HG03175 (cell line): Measurements from ENCODE around the gene UNC79.
A peak's percentile ranks its signal among the peaks of the same experiment; 100 is the strongest.

Source experiments
- ATAC-seq: cut with Tn5 transposase; IDR thresholded peaks from one replicate; pipeline ENCODE4 v1.9.1; 2021; ENCODE audit warnings: mild to moderate bottlenecking, moderate library complexity; ENCODE audit not compliant: unreplicated experiment

UNC79 gene

GRCh38 chr14:93544212-93544611 lies 113.5 kb downstream of the UNC79 start:
- no peak for ATAC-seq

DNA sequence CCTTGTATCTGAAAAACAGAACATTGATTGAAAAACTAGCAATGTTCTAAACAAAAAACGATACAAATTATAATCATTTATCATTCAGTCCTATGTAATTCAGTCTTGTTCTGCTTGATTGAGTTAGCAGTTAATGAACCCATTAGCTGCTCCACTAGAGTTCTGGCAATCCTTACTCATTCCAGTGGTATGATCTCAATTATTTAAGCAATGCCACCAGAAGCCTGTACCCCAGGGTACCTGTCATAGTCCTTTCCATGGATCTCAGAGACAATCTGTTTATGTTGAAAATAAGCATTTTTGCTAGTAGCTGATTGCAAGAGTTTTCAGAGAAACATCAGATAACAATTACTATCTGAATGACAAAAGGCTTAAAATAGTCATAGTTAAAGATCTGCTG lies 115.9 kb downstream of the UNC79 start:
- no peak for ATAC-seq

GRCh38 chr14:93548102-93548843 lies 117.5 kb downstream of the UNC79 start:
- peak; percentile 88 for ATAC-seq

DNA sequence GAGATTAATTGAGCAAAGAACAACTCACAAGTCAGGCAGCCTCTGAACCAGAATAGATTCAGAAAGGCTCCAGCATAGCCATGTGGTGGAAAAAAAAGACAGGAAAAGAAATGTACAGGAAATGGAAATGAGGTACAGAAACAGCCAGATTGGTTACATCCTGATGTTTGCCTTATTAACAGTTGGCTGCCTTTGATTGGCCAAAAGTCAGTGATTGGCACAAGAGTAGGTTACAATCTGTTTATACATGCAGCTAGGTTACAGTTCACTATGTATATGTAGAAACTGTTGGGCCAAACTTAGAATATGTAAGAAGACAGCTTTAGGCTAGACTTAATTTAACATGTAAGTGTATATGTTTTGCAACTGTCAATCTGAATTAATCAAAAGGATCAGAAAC lies 118.9 kb downstream of the UNC79 start:
- no peak for ATAC-seq

- no peak for ATAC-seq
These were observed 134.2 kb downstream of the UNC79 start for GRCh38 chr14:93564918-93565317.

GRCh38 chr14:93566065-93566693 lies 135.4 kb downstream of the UNC79 start:
- no peak for ATAC-seq

GRCh38 chr14:93571275-93571674 lies 140.5 kb downstream of the UNC79 start:
- ATAC-seq, result no peak

DNA sequence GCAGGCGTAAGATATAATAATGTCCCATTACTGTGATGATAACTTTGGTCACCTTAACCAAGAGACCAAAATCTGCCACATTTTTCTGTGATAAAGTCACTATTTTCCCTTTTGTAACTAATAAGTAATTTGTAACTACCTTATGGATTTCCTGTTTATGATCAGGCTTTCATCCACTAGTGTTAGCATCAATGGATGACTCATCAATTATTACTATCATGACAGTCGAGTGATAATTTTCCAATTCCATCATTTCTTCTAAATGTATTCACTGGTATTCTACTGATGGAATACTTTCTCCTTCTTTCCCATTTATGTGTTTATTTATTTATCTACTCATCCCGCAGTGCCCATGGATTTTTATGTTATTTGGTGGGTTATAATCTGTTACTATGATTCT lies 148.4 kb downstream of the UNC79 start:
- no peak for ATAC-seq

DNA sequence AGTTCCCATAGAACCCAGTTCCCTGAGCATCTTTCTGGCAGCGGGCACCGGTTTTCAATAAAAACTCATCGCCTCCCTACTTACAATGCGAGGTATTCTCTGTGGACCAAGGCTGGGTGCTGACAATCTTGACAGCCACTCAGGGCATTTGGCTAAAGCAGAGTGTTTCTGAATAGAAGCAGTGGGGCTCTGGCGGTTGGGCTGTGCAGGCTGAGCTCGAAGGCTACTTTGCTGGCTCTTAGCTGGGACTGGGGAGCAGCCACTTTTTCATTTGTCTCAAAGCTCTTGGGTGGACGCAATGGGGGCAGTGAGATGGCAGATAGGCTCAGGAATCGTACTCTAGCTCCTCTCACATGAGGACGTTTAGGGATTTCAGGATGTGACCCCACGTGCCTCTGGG lies 151.8 kb downstream of the UNC79 start:
- no peak for ATAC-seq

GRCh38 chr14:93587330-93587729 lies 156.6 kb downstream of the UNC79 start:
- no peak for ATAC-seq

- no peak for ATAC-seq
These were observed 160.8 kb downstream of the UNC79 start for GRCh38 chr14:93591506-93591905.

DNA sequence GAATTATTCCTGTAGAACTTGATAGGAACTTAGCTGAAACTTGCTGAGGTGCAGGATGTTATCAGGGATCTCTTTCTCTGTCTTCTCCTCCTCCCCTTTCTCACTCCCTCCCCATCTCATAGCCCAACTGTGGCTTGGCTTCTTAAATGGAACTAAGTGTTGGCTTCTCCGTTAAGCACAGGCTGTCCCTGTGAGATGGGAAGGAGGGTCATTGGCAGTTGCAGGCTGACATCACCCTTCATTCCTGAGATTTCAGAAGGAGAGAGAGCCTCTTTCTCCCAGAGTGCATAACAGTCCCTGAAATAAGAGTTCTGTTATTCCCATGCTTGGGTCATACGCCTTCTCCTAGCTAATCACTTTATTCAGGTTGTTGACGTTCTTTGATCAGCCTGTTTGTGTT lies 162.0 kb downstream of the UNC79 start:
- ATAC-seq, result no peak

DNA sequence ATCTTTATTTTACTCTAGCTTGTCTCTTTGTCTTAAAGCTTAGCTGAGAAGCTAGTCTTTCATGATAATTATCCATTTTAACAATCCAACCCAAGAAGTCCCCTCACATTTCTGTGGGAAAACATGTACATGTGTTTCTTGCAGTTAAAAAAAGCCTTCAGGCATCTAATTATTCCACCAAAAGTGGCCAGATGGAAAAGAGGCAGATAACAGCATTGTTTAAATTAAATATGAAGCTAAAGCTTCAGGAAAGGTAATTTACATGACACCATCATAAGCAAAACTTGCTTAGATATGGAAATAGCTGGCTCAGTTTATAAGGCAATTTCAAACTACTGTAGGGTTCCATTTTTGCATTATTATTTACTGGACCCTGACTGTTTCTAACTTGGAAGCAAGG lies 175.4 kb downstream of the UNC79 start:
- ATAC-seq, result no peak

- peak; percentile 55 for ATAC-seq
These were observed 188.5 kb downstream of the UNC79 start for GRCh38 chr14:93619176-93619793.

DNA sequence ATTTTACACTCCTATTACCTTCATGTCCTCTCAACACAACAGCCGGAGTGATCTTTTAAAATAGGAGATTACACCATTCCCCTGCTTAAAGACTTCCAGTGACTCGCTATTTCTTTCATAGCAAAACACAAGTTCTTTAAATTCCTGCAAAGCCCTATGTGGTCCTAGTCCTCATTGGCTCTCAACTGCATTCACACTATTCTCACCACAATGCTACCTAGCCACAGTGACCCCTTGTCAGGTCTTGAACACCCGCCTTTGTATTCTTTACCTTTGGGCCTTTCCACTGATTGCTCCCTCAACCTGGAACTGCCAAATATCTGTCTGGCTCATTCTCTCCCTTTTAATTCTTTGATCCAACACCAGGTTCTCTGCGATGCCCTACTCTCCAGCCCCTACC lies 197.3 kb downstream of the UNC79 start:
- no peak for ATAC-seq

DNA sequence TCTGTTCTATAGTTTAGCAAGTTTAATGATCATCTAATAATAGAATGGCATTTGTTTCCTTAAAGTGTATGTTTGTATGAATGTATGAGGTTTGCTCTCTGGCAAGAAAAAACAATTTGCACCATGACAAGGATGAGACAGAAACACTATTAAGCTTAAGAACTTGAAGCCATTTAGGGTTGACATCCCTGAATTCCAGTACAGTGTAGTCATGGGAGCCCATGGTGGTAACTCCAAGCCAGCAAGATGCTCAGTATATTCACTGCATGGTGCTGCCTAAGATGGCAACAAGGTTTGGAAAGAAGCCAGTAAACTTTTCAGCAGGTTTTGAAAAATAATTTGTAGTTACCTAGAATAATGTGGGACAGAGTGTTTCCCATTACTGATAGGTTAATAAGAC lies 198.9 kb downstream of the UNC79 start:
- ATAC-seq, result no peak

- ATAC-seq, result no peak
These were observed 208.1 kb downstream of the UNC79 start for GRCh38 chr14:93638790-93639189.

GRCh38 chr14:93643127-93643526 lies 212.4 kb downstream of the UNC79 start:
- no peak for ATAC-seq

DNA sequence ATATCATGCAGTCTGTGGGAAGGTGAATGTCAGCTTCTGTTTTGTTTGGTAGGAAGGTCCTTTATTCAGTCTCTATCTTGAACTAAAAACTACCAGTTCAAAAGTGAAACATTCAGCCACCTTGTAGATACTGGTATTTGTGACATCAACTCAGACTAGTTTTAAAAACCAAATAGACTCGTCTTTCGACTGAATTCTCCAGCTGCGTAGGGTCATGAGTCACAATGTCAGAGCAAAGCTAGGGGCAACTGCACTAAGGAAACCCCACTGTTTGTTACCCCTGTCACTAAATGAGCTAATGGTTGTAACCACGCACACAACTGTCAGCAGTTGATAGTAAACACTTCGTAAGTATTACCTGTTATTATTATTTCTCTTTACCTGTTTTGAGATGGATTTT lies 212.9 kb downstream of the UNC79 start:
- no peak for ATAC-seq

DNA sequence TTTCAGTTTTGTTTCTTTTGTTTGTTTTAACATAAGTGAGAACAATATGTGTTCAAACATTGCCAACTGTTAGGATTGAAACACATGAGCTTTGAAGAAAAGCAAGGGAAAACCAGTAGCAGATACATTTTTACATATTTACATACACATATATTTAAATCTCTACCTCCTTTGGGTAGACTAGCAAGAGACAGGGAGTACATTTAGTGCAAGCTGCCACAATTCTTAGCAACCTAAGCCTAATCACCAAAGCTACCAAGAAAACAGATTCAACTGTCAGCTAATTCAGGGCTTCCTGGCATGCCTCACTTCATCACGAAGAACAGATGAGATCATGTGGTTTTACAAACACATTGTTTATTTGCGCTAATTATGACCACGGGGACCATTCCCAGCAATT lies 214.5 kb downstream of the UNC79 start:
- ATAC-seq, result no peak

DNA sequence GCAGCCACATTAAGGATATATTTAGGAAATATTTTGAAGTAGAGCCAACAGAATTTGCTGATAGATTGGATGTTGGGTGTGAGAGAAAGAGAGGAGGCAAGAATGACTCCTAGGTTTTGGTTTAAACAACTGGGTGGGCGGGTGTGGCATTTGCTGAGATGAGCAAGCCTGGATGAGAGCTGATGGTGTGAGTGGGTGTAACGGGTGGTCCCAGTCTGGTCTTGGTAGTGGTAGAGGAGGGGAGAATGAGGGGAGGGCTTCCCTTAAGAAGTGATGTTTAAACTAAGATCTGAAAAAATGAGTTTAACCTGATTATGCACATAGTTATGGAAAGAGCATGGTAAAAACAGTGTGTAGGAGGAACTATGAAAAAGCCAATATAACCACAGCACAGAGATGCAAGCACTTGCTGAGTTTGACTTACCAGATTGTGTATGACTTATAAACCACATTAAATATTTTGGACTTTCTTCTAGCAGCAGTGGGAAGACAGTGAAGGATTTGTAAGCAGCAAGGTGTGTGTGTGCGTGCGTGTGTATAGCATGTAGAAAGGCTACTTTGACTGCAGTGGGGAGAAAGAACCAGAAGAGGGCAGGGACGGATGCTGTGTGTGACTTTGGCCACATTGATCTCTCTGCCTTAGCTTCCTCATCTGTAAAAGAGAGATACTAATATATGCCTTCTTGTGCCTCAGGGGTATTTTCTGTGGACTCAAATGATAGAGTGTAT lies 217.9 kb downstream of the UNC79 start:
- ATAC-seq, result no peak

- no peak for ATAC-seq
These were observed 223.9 kb downstream of the UNC79 start for GRCh38 chr14:93654599-93654998.
